ENCODE measurements around the gene NPIPB8.
"Not testable (repeated sequence)": the region's sequence is repeated elsewhere in the genome, so short reads cannot be mapped to it uniquely, and the experiment has no call there.

NPIPB8 gene

DNA sequence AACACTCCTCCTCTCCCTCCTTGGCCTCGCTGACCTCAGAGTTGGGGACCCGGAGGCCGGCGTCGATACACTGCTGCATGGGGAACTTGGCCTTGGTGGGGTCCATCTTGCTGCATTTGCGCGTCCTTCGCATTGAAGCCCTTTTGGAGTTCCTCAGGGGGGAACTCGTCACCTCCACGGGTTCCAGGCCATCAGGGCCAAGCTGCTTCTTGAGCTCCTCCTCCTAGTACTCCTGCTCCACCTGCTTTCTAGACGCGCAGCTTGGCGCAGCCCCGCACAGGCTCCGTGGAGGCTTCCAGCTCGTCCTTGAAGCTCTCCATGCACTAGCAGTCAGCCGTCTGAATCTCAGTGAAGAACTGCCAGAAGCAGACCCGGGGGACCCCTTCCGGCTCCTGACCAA lies 62.5 kb downstream of the NPIPB8 start:
- H3K4me1 ChIP-seq (ENCODE audit: control insufficient read depth in 1 of 2, insufficient read depth in 2 of 2, low read length in 2 of 2); H2AFZ ChIP-seq (ENCODE audit: insufficient read depth, low read length, poor library complexity); H2BK12ac ChIP-seq (ENCODE audit: low read length); H3K4me2 ChIP-seq (ENCODE audit: low read length); H3K27me3 ChIP-seq (ENCODE audit: insufficient read depth, low read length); H2BK120ac ChIP-seq (ENCODE audit: insufficient read depth, low read length, poor library complexity); H2BK5ac ChIP-seq (ENCODE audit: low read depth, low read length, poor library complexity); H3K9me3 ChIP-seq (ENCODE audit: insufficient read depth, low read depth, low read length); H3K79me1 ChIP-seq (ENCODE audit: low read length); H3K36me3 ChIP-seq (ENCODE audit: control insufficient read depth in 1 of 2, insufficient read depth in 2 of 2, low read length in 2 of 2); H3K9ac ChIP-seq (ENCODE audit: low read length); DNase-seq; H3K27ac ChIP-seq (ENCODE audit: low read depth, low read length); H4K91ac ChIP-seq (ENCODE audit: low read depth, low read length); H3K18ac ChIP-seq (ENCODE audit: low read length); H3K4me3 ChIP-seq (ENCODE audit: low read depth, low read length); H4K12ac ChIP-seq (ENCODE audit: low read depth, low read length); H3K4ac ChIP-seq (ENCODE audit: low read depth, low read length); H3K23ac ChIP-seq (ENCODE audit: low read length); H3K14ac ChIP-seq (ENCODE audit: low read length); H3K79me2 ChIP-seq (ENCODE audit: control insufficient read depth, insufficient read depth, low read length, poor library complexity); H2AK5ac ChIP-seq (ENCODE audit: low read length); H4K8ac ChIP-seq (ENCODE audit: low read depth, low read length): not testable (repeated sequence)
- WGBS (ENCODE audit: extremely low coverage, insufficient coverage, insufficient read length): no CpG with 5 or more reads among the region's 19 CpGs

DNA sequence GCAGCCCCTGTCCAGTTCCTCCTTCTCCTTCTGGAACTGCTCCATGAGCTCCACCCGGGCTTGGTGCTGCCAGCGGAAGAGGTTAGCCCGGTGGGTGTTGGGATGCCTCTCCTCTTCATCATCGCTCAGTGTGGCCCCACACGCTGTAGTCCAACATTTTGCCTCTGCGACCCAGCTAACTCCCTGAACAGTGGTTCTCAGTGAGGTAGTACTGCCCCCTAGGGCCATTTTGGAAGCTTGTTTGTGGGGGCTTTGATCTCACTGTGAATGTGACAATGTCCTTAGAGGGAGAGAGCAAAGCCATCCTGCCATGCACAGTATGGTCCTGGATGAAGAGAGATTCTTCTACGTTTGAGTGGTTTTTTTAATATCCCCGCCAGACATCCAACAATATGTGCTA lies 63.5 kb downstream of the NPIPB8 start:
- H3K9ac ChIP-seq (ENCODE audit: low read length); H2BK12ac ChIP-seq (ENCODE audit: low read length); H4K91ac ChIP-seq (ENCODE audit: low read depth, low read length); H3K27me3 ChIP-seq (ENCODE audit: insufficient read depth, low read length); DNase-seq; H3K4me3 ChIP-seq (ENCODE audit: low read depth, low read length); H3K18ac ChIP-seq (ENCODE audit: low read length); H2BK5ac ChIP-seq (ENCODE audit: low read depth, low read length, poor library complexity); H3K4me1 ChIP-seq (ENCODE audit: control insufficient read depth in 1 of 2, insufficient read depth in 2 of 2, low read length in 2 of 2); H4K8ac ChIP-seq (ENCODE audit: low read depth, low read length); H3K9me3 ChIP-seq (ENCODE audit: insufficient read depth, low read depth, low read length); H3K79me2 ChIP-seq (ENCODE audit: control insufficient read depth, insufficient read depth, low read length, poor library complexity); H2AK5ac ChIP-seq (ENCODE audit: low read length); H3K4me2 ChIP-seq (ENCODE audit: low read length); H3K4ac ChIP-seq (ENCODE audit: low read depth, low read length); H3K36me3 ChIP-seq (ENCODE audit: control insufficient read depth in 1 of 2, insufficient read depth in 2 of 2, low read length in 2 of 2); H3K14ac ChIP-seq (ENCODE audit: low read length); H4K12ac ChIP-seq (ENCODE audit: low read depth, low read length); H3K79me1 ChIP-seq (ENCODE audit: low read length); H3K27ac ChIP-seq (ENCODE audit: low read depth, low read length); H2AFZ ChIP-seq (ENCODE audit: insufficient read depth, low read length, poor library complexity); H3K23ac ChIP-seq (ENCODE audit: low read length); H2BK120ac ChIP-seq (ENCODE audit: insufficient read depth, low read length, poor library complexity): not testable (repeated sequence)
- WGBS (ENCODE audit: extremely low coverage, insufficient coverage, insufficient read length): no CpG with 5 or more reads among the region's 8 CpGs

- H3K14ac ChIP-seq (ENCODE audit: low read length); H3K4me3 ChIP-seq (ENCODE audit: low read depth, low read length); H4K12ac ChIP-seq (ENCODE audit: low read depth, low read length): not testable (repeated sequence)
Observed at GRCh38 chr16:28704246-28704645, 66.4 kb downstream of the NPIPB8 start.

More at GRCh38 chr16:28704246-28704645, 66.4 kb downstream of the NPIPB8 start:
- H2BK12ac ChIP-seq (ENCODE audit: low read length); H3K4me2 ChIP-seq (ENCODE audit: low read length); H4K91ac ChIP-seq (ENCODE audit: low read depth, low read length); H3K79me2 ChIP-seq (ENCODE audit: control insufficient read depth, insufficient read depth, low read length, poor library complexity); H2AFZ ChIP-seq (ENCODE audit: insufficient read depth, low read length, poor library complexity); H3K23ac ChIP-seq (ENCODE audit: low read length); H3K27me3 ChIP-seq (ENCODE audit: insufficient read depth, low read length); DNase-seq; H3K4me1 ChIP-seq (ENCODE audit: control insufficient read depth in 1 of 2, insufficient read depth in 2 of 2, low read length in 2 of 2); H3K9ac ChIP-seq (ENCODE audit: low read length); H2BK5ac ChIP-seq (ENCODE audit: low read depth, low read length, poor library complexity); H3K18ac ChIP-seq (ENCODE audit: low read length); H3K4ac ChIP-seq (ENCODE audit: low read depth, low read length); H2AK5ac ChIP-seq (ENCODE audit: low read length); H3K79me1 ChIP-seq (ENCODE audit: low read length); H3K36me3 ChIP-seq (ENCODE audit: control insufficient read depth in 1 of 2, insufficient read depth in 2 of 2, low read length in 2 of 2); H3K9me3 ChIP-seq (ENCODE audit: insufficient read depth, low read depth, low read length); H4K8ac ChIP-seq (ENCODE audit: low read depth, low read length); H3K27ac ChIP-seq (ENCODE audit: low read depth, low read length); H2BK120ac ChIP-seq (ENCODE audit: insufficient read depth, low read length, poor library complexity): not testable (repeated sequence)
- no CpG with 5 or more reads among the region's 7 CpGs for WGBS (ENCODE audit: extremely low coverage, insufficient coverage, insufficient read length)

Data from trophoblast cell (in vitro differentiated cells and primary cell).